Hepatocyte (in vitro differentiated cells): ENCODE measurements around the gene RPGRIP1.

ENCODE experiments used
- CTCF ChIP-seq: fragments of 200-600 bp; sonication (generic); IDR thresholded peaks from 2 replicates; pipeline ENCODE4 v1.5.1; 2016; ENCODE audit warnings: antibody characterized with exemption, mild to moderate bottlenecking; ENCODE audit not compliant: poor library complexity
- EZH2 ChIP-seq: fragments of 200-600 bp; sonication (generic); IDR thresholded peaks from 2 replicates; pipeline ENCODE4 v1.6.1; 2016; ENCODE audit warnings: antibody characterized with exemption, mild to moderate bottlenecking, borderline replicate concordance
- EZH2phosphoT487 ChIP-seq: fragments of 200-600 bp; sonication (generic); IDR thresholded peaks from one replicate; pipeline ENCODE4 v1.6.1; 2018; ENCODE audit warnings: antibody characterized with exemption, mild to moderate bottlenecking, low read depth, moderate library complexity; ENCODE audit not compliant: unreplicated experiment, severe bottlenecking

- TF ChIP-seq CTCF = no peak
- no peak for TF ChIP-seq EZH2
- TF ChIP-seq EZH2phosphoT487 = no peak
Observed at GRCh38 chr14:21317398-21317797, 37.5 kb downstream of the RPGRIP1 start.
